RWPE1 (cell line): ENCODE data around the gene PLA2G2D.
A peak's percentile ranks its signal among the peaks of the same experiment; 100 is the strongest.

Experiments
- CTCF ChIA-PET: fragments of 350-600 bp; sonication (Branson Sonifier 250); formaldehyde crosslinking; extraction: SDS; loops from one replicate; lab custom pipeline; 2021; lab: Yijun Ruan, JAX
- POLR2A ChIA-PET: fragments of 400-600 bp; formaldehyde crosslinking; extraction: SDS; loops from one replicate; lab custom pipeline; 2020; ENCODE audit warnings: antibody characterized with exemption; ENCODE audit not compliant: low non-redundant PET; lab: Yijun Ruan, JAX
- DNase-seq: peaks from one replicate; pipeline ENCODE4 v3.0.0; 2012; ENCODE audit warnings: low spot score
- H3K27ac ChIP-seq: fragments of 450-650 bp; 2 replicates; pipeline ENCODE4 v1.5.1; 2017
- TF ChIP-seq, protein P1 (sequence below): fragments of 450-650 bp; conservative IDR thresholded peaks from 2 replicates; pipeline ENCODE4 v1.5.1; 2017; ENCODE audit warnings: low read depth, mild to moderate bottlenecking

PLA2G2D gene

GRCh38 chr1:20069874-20070273, 49.5 kb downstream of the PLA2G2D start, which contains the start of gene PLA2G5:
PLA2G5 (plus strand) TSS chr1:20070194; CDS start chr1:20084831, 14,637 bp downstream.
- TF ChIP-seq, protein P1, sequence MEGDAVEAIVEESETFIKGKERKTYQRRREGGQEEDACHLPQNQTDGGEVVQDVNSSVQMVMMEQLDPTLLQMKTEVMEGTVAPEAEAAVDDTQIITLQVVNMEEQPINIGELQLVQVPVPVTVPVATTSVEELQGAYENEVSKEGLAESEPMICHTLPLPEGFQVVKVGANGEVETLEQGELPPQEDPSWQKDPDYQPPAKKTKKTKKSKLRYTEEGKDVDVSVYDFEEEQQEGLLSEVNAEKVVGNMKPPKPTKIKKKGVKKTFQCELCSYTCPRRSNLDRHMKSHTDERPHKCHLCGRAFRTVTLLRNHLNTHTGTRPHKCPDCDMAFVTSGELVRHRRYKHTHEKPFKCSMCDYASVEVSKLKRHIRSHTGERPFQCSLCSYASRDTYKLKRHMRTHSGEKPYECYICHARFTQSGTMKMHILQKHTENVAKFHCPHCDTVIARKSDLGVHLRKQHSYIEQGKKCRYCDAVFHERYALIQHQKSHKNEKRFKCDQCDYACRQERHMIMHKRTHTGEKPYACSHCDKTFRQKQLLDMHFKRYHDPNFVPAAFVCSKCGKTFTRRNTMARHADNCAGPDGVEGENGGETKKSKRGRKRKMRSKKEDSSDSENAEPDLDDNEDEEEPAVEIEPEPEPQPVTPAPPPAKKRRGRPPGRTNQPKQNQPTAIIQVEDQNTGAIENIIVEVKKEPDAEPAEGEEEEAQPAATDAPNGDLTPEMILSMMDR: no peak
- H3K27ac ChIP-seq: no peak within 1 kb of the TSS
- no peak for DNase-seq
- ChIA-PET CTCF (no interaction called here), POLR2A (no interaction called here)

GRCh38 chr1:20068722-20069121, 50.6 kb downstream of the PLA2G2D start:
- ChIA-PET CTCF (no interaction called here), POLR2A (no interaction called here)
- DNase-seq: no peak
- H3K27ac ChIP-seq: no peak overlapping the region
- TF ChIP-seq, protein P1: no peak

DNA sequence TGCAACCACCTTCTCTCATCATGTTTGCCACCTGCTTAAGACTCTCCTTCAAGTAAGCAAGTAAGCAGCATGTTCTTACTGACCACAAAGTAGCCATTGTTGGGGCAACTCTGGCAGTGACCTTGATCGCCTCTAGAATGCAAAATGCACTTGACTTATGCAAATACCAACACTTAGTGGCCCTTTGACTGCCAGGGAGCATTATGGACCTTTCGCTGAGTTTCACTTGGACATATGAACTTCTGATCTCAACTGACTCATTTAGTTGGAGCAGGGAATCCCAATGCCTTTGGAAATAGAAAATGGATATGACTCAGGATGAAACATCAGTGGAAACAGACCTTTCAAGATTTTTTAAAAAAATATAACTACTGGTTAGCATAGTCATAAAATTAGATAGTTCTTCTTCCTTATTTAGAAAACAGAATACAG, 55.5 kb downstream of the PLA2G2D start:
- ChIA-PET POLR2A (no interaction called here), CTCF (interaction anchor here (0.6 kb wide), 1 partner anchor 84 kb away, joined by 3 read pairs; the partner anchor contains the start of gene PLA2G2A)
- DNase-seq: peak; percentile 84
- H3K27ac ChIP-seq: no peak overlapping the region
- TF ChIP-seq, protein P1: no peak
